GM12801 (cell line): ENCODE results near the gene AMD1.

ENCODE experiments used
- CTCF ChIP-seq: IDR thresholded peaks from one replicate; pipeline ENCODE4 v1.5.1; 2011; ENCODE audit warnings: control low read depth; ENCODE audit not compliant: insufficient read length; ENCODE audit errors: extremely low read depth

AMD1 gene

GRCh38 chr6:110852773-110853172 is 21.8 kb upstream of the AMD1 start:
- no peak for TF ChIP-seq CTCF

GRCh38 chr6:110853754-110854477 is 20.7 kb upstream of the AMD1 start:
- no peak for TF ChIP-seq CTCF

GRCh38 chr6:110856296-110856695 is 18.3 kb upstream of the AMD1 start:
- TF ChIP-seq CTCF, result no peak

DNA sequence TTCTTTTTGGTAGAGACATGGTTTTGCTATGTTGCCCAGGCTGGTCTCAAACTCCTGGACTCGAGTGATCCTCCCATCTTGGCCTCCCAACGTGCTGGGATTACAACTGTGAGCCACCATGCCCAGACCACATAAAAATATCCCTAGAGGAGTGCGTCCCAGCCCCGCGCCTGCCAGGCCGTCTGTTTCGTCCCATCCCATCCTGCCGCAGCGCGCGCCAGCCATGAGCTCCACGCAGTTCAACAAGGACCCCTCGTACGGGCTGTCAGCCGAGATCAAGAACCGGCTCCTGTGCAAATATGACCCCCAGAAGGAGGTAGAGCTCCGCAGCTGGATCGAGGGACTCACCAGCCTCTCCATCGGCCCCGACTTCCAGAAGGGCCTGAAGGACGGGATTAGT is 16.6 kb upstream of the AMD1 start:
- TF ChIP-seq CTCF, result no peak

- no peak for TF ChIP-seq CTCF
These were observed 15.9 kb upstream of the AMD1 start for GRCh38 chr6:110858562-110859214.

- no peak for TF ChIP-seq CTCF
These were observed 15.2 kb upstream of the AMD1 start for GRCh38 chr6:110859335-110859792.

- no peak for TF ChIP-seq CTCF
These were observed 9.8 kb upstream of the AMD1 start for GRCh38 chr6:110864824-110865223.
